ENCODE results near the gene RDM1. TPM values are rescaled to one million over a fixed set of nuclear protein-coding genes. Genes with fewer than 3 reads are reported as not detected.

Gene RDM1
- polyA plus RNA-seq, 1 donor: 5.6 TPM

- 83% methylated on average over 1 of the region's 12 CpGs for WGBS (ENCODE audit: insufficient coverage, low lambda C conversion rate)
- no peaks in the 10 kb centered on the region for H3K9me3 ChIP-seq (ENCODE audit: control insufficient read depth, low read depth, low read length)
- H3K27me3 ChIP-seq (ENCODE audit: control insufficient read depth, insufficient read depth, low read length): no peaks in the 10 kb centered on the region
- no peaks in the 10 kb centered on the region for H3K4me1 ChIP-seq (ENCODE audit: control insufficient read depth, insufficient read depth, low read length)
- no peak overlapping the region for H3K27ac ChIP-seq (ENCODE audit: low read length)
- H3K4me3 ChIP-seq (ENCODE audit: low read length): no peak overlapping the region
- no peaks in the 10 kb centered on the region for H3K36me3 ChIP-seq (ENCODE audit: control insufficient read depth, insufficient read depth, low read length)
- no peak for DNase-seq
These were observed 58.2 kb downstream of the RDM1 start for GRCh38 chr17:35872196-35872980.

GRCh38 chr17:35870906-35871819 is 59.4 kb downstream of the RDM1 start:
- Histone ChIP-seq H3K9me3 (ENCODE audit: control insufficient read depth, low read depth, low read length) (no peaks in the 10 kb centered on the region), H3K36me3 (ENCODE audit: control insufficient read depth, insufficient read depth, low read length) (no peaks in the 10 kb centered on the region), H3K4me1 (ENCODE audit: control insufficient read depth, insufficient read depth, low read length) (peaks cover 3% of the 10 kb centered on the region), H3K27ac (ENCODE audit: low read length) (no peak overlapping the region), H3K4me3 (ENCODE audit: low read length) (no peak overlapping the region), H3K27me3 (ENCODE audit: control insufficient read depth, insufficient read depth, low read length) (no peaks in the 10 kb centered on the region)
- WGBS (ENCODE audit: insufficient coverage, low lambda C conversion rate): no CpG with 5 or more reads among the region's 8 CpGs
- no peak for DNase-seq

- Histone ChIP-seq H3K9me3 (ENCODE audit: control insufficient read depth, low read depth, low read length) (peaks cover 2% of the 10 kb centered on the region), H3K36me3 (ENCODE audit: control insufficient read depth, insufficient read depth, low read length) (no peaks in the 10 kb centered on the region), H3K27ac (ENCODE audit: low read length) (no peak within 1 kb of the TSS), H3K4me3 (ENCODE audit: low read length) (no peak within 1 kb of the TSS), H3K4me1 (ENCODE audit: control insufficient read depth, insufficient read depth, low read length) (peaks cover 6% of the 10 kb centered on the region), H3K27me3 (ENCODE audit: control insufficient read depth, insufficient read depth, low read length) (no peaks in the 10 kb centered on the region)
- no CpG with 5 or more reads among the region's 3 CpGs for WGBS (ENCODE audit: insufficient coverage, low lambda C conversion rate)
- no peak for DNase-seq
These were observed 61.8 kb downstream of the RDM1 start, which contains the start of gene HEATR9 for GRCh38 chr17:35868737-35869136. HEATR9 (minus strand) TSS chr17:35868891; CDS start chr17:35868742, 149 bp downstream.

Other genes starting within 250 kb of the RDM1 start
- 2.9 TPM for gene RASL10B, start 199.1 kb downstream of the RDM1 start, polyA plus RNA-seq
- gene GAS2L2, start 177.5 kb downstream of the RDM1 start, polyA plus RNA-seq: 0.13 TPM
- gene C17orf50, start 169.9 kb downstream of the RDM1 start, polyA plus RNA-seq: 0.04 TPM
- 7.5 TPM for gene MMP28, start 135.1 kb downstream of the RDM1 start, polyA plus RNA-seq
- 177 TPM for gene TAF15, start 121.3 kb downstream of the RDM1 start, polyA plus RNA-seq
- 0.03 TPM for gene HEATR9, start 61.9 kb downstream of the RDM1 start, polyA plus RNA-seq
- 8.3 TPM for gene CCL5, start 50.4 kb downstream of the RDM1 start, polyA plus RNA-seq
- gene LYZL6, start 12.9 kb upstream of the RDM1 start, polyA plus RNA-seq: not detected
- 0.19 TPM for gene CCL16, start 50.7 kb upstream of the RDM1 start, polyA plus RNA-seq
- 6.8 TPM for gene CCL14, start 56.0 kb upstream of the RDM1 start, polyA plus RNA-seq
- gene CCL15, start 70.8 kb upstream of the RDM1 start, polyA plus RNA-seq: 36.8 TPM
- gene CCL23, start 87.2 kb upstream of the RDM1 start, polyA plus RNA-seq: 1.2 TPM
- 0.28 TPM for gene CCL18, start 133.5 kb upstream of the RDM1 start, polyA plus RNA-seq
- 11.7 TPM for gene CCL3, start 159.4 kb upstream of the RDM1 start, polyA plus RNA-seq
- 6.9 TPM for gene CCL4, start 173.1 kb upstream of the RDM1 start, polyA plus RNA-seq
- gene TBC1D3B, start 245.9 kb upstream of the RDM1 start, polyA plus RNA-seq: 7.1 TPM

All from large intestine (tissue), 3 donors.